Esophagus muscularis mucosa (tissue), 4 donors: ENCODE results near the gene ALDH7A1.

Source experiments
- EP300 ChIP-seq: sonication (generic); formaldehyde crosslinking; IDR thresholded peaks from one replicate; pipeline ENCODE4 v1.6.1; 2017; ENCODE audit warnings: antibody characterized with exemption
- POLR2A ChIP-seq: fragments of 450-650 bp; IDR thresholded peaks from one replicate; pipeline ENCODE4 v1.6.1; 2017; ENCODE audit warnings: antibody characterized with exemption, moderate library complexity, mild to moderate bottlenecking, low read depth
- TF ChIP-seq, protein P1 (sequence below), 3 experiments: fragments of 200-600 bp in 2 of 3; fragments of 450-650 bp in 1 of 3; sonication (generic) in 2 of 3; IDR thresholded peaks; one replicate each; pipeline ENCODE4 v1.5.1; 2017 to 2019; ENCODE audit warnings: antibody characterized with exemption in 3 of 3, mild to moderate bottlenecking in 2 of 3, moderate library complexity in 1 of 3

DNA sequence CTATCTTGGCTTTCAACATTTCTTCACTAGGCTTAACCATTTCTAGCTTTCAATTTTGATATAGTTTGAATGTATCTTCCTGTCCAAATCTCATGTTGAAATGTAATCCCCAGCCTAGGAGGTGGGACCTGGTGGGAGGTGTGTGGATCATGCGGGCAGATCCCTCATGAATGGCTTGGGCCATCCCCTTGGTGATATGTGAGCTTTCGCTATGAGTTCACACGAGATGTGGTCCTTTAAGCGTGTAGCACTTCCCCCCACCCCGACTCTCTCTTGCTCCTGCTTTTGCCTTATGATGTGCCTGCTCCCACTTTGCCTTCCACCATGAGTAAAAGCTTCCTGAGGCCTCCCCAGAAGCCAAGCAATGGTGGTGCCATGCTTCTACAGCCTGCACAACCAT lies 46.4 kb upstream of the ALDH7A1 start:
- TF ChIP-seq, protein P1, sequence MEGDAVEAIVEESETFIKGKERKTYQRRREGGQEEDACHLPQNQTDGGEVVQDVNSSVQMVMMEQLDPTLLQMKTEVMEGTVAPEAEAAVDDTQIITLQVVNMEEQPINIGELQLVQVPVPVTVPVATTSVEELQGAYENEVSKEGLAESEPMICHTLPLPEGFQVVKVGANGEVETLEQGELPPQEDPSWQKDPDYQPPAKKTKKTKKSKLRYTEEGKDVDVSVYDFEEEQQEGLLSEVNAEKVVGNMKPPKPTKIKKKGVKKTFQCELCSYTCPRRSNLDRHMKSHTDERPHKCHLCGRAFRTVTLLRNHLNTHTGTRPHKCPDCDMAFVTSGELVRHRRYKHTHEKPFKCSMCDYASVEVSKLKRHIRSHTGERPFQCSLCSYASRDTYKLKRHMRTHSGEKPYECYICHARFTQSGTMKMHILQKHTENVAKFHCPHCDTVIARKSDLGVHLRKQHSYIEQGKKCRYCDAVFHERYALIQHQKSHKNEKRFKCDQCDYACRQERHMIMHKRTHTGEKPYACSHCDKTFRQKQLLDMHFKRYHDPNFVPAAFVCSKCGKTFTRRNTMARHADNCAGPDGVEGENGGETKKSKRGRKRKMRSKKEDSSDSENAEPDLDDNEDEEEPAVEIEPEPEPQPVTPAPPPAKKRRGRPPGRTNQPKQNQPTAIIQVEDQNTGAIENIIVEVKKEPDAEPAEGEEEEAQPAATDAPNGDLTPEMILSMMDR (IDR thresholded peaks at IDR 0.05) = no peak
- TF ChIP-seq EP300 = no peak
- TF ChIP-seq POLR2A = no peak
